Measurements from ENCODE around the gene TMEM242.

DNA sequence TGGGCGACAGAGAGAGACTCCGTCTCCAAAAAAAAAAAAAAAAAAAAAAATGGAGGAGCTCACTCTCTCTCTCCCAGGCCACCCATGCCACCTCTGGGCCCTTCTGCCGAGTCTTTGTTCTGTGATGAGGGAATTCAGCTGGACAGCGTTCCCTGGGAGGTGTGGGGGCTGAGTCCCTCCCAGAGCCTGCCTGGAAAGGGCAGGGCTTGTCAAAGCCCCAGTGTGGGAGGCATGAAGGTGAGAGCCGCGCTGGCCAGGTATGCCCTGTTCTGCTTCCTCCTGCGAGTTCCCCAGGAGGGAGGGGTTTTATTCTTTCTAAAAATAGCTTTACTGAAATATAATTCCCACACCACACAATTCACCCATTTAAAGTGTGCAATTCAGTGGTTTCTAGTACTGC, 69.6 kb downstream of the TMEM242 start:
- TF ChIP-seq, protein P1, sequence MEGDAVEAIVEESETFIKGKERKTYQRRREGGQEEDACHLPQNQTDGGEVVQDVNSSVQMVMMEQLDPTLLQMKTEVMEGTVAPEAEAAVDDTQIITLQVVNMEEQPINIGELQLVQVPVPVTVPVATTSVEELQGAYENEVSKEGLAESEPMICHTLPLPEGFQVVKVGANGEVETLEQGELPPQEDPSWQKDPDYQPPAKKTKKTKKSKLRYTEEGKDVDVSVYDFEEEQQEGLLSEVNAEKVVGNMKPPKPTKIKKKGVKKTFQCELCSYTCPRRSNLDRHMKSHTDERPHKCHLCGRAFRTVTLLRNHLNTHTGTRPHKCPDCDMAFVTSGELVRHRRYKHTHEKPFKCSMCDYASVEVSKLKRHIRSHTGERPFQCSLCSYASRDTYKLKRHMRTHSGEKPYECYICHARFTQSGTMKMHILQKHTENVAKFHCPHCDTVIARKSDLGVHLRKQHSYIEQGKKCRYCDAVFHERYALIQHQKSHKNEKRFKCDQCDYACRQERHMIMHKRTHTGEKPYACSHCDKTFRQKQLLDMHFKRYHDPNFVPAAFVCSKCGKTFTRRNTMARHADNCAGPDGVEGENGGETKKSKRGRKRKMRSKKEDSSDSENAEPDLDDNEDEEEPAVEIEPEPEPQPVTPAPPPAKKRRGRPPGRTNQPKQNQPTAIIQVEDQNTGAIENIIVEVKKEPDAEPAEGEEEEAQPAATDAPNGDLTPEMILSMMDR (conservative IDR thresholded peaks at IDR 0.05 in 1 of 2, IDR thresholded peaks at IDR 0.05 in 1 of 2; ENCODE audit: extremely low read depth in 1 of 2, insufficient read depth in 1 of 2, low read depth in 1 of 2, low read length in 2 of 2) = no peak
- no peak for TF ChIP-seq EZH2 (IDR thresholded peaks at IDR 0.05; ENCODE audit: borderline replicate concordance, low read length)
